HepG2 (cell line): Measurements from ENCODE around the gene FMNL2. TPM values are rescaled to one million over a fixed set of nuclear protein-coding genes. Genes with fewer than 3 reads are reported as not detected.

Experiments
- ATF7 ChIP-seq, 2 experiments: fragments of 450-650 bp in 1 of 2; sonication (generic) in 1 of 2; formaldehyde crosslinking in 1 of 2; IDR thresholded peaks; 2 replicates each; pipeline versions ENCODE4 v1.4.0 to v1.6.1; 2016 to 2020; ENCODE audit warnings: antibody characterized with exemption in 1 of 2, mild to moderate bottlenecking in 1 of 2, missing genetic modification reagents in 1 of 2
- DNMT3B ChIP-seq: conservative IDR thresholded peaks from 2 replicates; pipeline ENCODE4 v1.6.1; 2016; ENCODE audit warnings: missing biosample characterization, control low read depth
- FOXM1 ChIP-seq: sonication (generic); formaldehyde crosslinking; IDR thresholded peaks from 2 replicates; pipeline ENCODE4 v1.5.0; 2020; ENCODE audit warnings: missing genetic modification reagents
- GMEB2 ChIP-seq: IDR thresholded peaks from 2 replicates; pipeline ENCODE4 v1.6.1; 2016; ENCODE audit warnings: missing biosample characterization, missing genetic modification reagents, low read depth
- GTF3A ChIP-seq: sonication (generic); formaldehyde crosslinking; conservative IDR thresholded peaks from 2 replicates; pipeline ENCODE4 v1.4.0; 2020; ENCODE audit warnings: mild to moderate bottlenecking, missing genetic modification reagents
- IRF9 ChIP-seq: sonication (generic); formaldehyde crosslinking; IDR thresholded peaks from 2 replicates; pipeline ENCODE4 v1.8.0; 2022; ENCODE audit warnings: missing genetic modification reagents, mild to moderate bottlenecking, borderline replicate concordance
- PCBP1 ChIP-seq: fragments of 200-400 bp; formaldehyde crosslinking; IDR thresholded peaks from 2 replicates; pipeline ENCODE4 v1.6.1; 2017; ENCODE audit warnings: mild to moderate bottlenecking, low read depth, low read length, borderline replicate concordance
- PITX1 ChIP-seq: sonication (generic); formaldehyde crosslinking; IDR thresholded peaks from 2 replicates; pipeline ENCODE4 v1.5.1; 2020; ENCODE audit warnings: mild to moderate bottlenecking, missing genetic modification reagents
- PRDM10 ChIP-seq: sonication (generic); formaldehyde crosslinking; IDR thresholded peaks from 2 replicates; pipeline ENCODE4 v1.4.0; 2020; ENCODE audit warnings: low read depth, missing genetic modification reagents
- RARA ChIP-seq: IDR thresholded peaks from 2 replicates; pipeline ENCODE4 v1.6.1; 2016; ENCODE audit warnings: missing genetic modification reagents, missing compliant biosample characterization
- RBM22 ChIP-seq: fragments of 200-400 bp; formaldehyde crosslinking; optimal IDR thresholded peaks from 2 replicates; pipeline ENCODE3; 2017; ENCODE audit warnings: mild to moderate bottlenecking, low read length, moderate library complexity
- SETDB1 ChIP-seq: sonication (generic); formaldehyde crosslinking; IDR thresholded peaks from 2 replicates; pipeline ENCODE4 v1.5.1; 2020; ENCODE audit warnings: missing genetic modification reagents, mild to moderate bottlenecking, borderline replicate concordance
- SOX13 ChIP-seq, 3 experiments: fragments of 450-650 bp in 1 of 3; sonication (generic) in 1 of 3; formaldehyde crosslinking in 1 of 3; IDR thresholded peaks in 2 of 3; conservative IDR thresholded peaks in 1 of 3; 2 replicates each; pipeline versions ENCODE4 v1.5.0 to v1.6.1; 2016 to 2020; ENCODE audit warnings: antibody characterized with exemption in 1 of 3, mild to moderate bottlenecking in 1 of 3, missing compliant biosample characterization in 1 of 3, missing genetic modification reagents in 1 of 3, moderate library complexity in 1 of 3
- TOPORS ChIP-seq: sonication (generic); formaldehyde crosslinking; IDR thresholded peaks from 2 replicates; pipeline ENCODE4 v1.8.0; 2023; ENCODE audit warnings: mild to moderate bottlenecking, missing genetic modification reagents
- ZNF138 ChIP-seq: sonication (generic); formaldehyde crosslinking; IDR thresholded peaks from 2 replicates; pipeline ENCODE4 v1.5.0; 2020; ENCODE audit warnings: mild to moderate bottlenecking, low read depth, missing genetic modification reagents
- ZNF253 ChIP-seq: sonication (generic); formaldehyde crosslinking; IDR thresholded peaks from 2 replicates; pipeline ENCODE4 v1.8.0; 2022; ENCODE audit warnings: mild to moderate bottlenecking, missing genetic modification reagents, borderline replicate concordance
- ZNF816 ChIP-seq: sonication (generic); formaldehyde crosslinking; IDR thresholded peaks from 2 replicates; pipeline ENCODE4 v1.8.0; 2022; ENCODE audit warnings: missing genetic modification reagents, mild to moderate bottlenecking, borderline replicate concordance
- ZNF850 ChIP-seq: sonication (generic); formaldehyde crosslinking; conservative IDR thresholded peaks from 2 replicates; pipeline ENCODE4 v1.9.0; 2021; ENCODE audit warnings: mild to moderate bottlenecking, missing genetic modification reagents
- ZNF891 ChIP-seq: sonication (generic); formaldehyde crosslinking; IDR thresholded peaks from 2 replicates; pipeline ENCODE4 v1.5.0; 2020; ENCODE audit warnings: mild to moderate bottlenecking, missing genetic modification reagents
- ZUFSP ChIP-seq: sonication (generic); formaldehyde crosslinking; IDR thresholded peaks from 2 replicates; pipeline ENCODE4 v1.9.0; 2021; ENCODE audit warnings: missing genetic modification reagents, mild to moderate bottlenecking, borderline replicate concordance
- polyA plus RNA-seq, 8 experiments: library from polyadenylated mRNA; depleted of rRNA in 3 of 8; stranded (reverse) in 7 of 8; unstranded in 1 of 8; fragments of >200 nt; fragmentation: Illumina TruSeq in 4 of 8; extraction: Trizol in 4 of 8; gene quantifications; 2 replicates each; pipeline versions ENCODE4 v1.2.1 to v1.2.3, GENCODE V29; 2011 to 2016; ENCODE audit warnings: low read depth in 4 of 8, missing spikeins in 1 of 8, mixed read lengths in 1 of 8; ENCODE audit not compliant: insufficient read depth in 1 of 8
- total RNA-seq, 5 experiments: library from RNA; depleted of rRNA; stranded (reverse); fragments of >200 nt; fragmentation: Illumina TruSeq; extraction: Trizol; gene quantifications; 2 replicates each; pipeline ENCODE4 v1.2.3, GENCODE V29; 2016; ENCODE audit warnings: low read depth in 1 of 5

FMNL2 gene
- total and polyA plus RNA-seq, 2 of the 13 experiments (the other 11 are each of a cell fraction or from before 2014, with no cell fraction given) = 66.5 to 67.7 TPM

GRCh38 chr2:152481881-152482583, 147.1 kb downstream of the FMNL2 start (continued):
- TF ChIP-seq GMEB2 (CRISPR knock-in tag) (no peak), RBM22 (no peak), PCBP1 (no peak), ZNF891 (CRISPR knock-in tag) (no peak), SOX13 (IDR thresholded peaks at IDR 0.05) (no peak), SOX13 (CRISPR knock-in tag; conservative IDR thresholded peaks at IDR 0.05 in 1 of 2, IDR thresholded peaks at IDR 0.05 in 1 of 2) (peak in 1 of 2 experiments; percentile 21; a peak in 1 of 4 replicates), FOXM1 (CRISPR knock-in tag) (no peak), SETDB1 (CRISPR knock-in tag) (no peak), TOPORS (CRISPR knock-in tag) (no peak), ZNF850 (CRISPR knock-in tag) (no peak), ATF7 (IDR thresholded peaks at IDR 0.05) (no peak), ATF7 (CRISPR knock-in tag; IDR thresholded peaks at IDR 0.05) (no peak), IRF9 (CRISPR knock-in tag) (no peak), ZNF816 (CRISPR knock-in tag) (no peak), ZNF253 (CRISPR knock-in tag) (no peak), GTF3A (no peak), ZNF138 (CRISPR knock-in tag) (no peak), DNMT3B (CRISPR knock-in tag) (no peak), PITX1 (no peak), ZUFSP (CRISPR knock-in tag) (no peak), RARA (CRISPR knock-in tag) (peak; percentile 58; the same call in 1 of the 2 replicates), PRDM10 (CRISPR knock-in tag) (no peak)
